Bone marrow (tissue), 2 donors: ENCODE measurements around the gene ZSWIM8.
"Not testable (repeated sequence)": the region's sequence is repeated elsewhere in the genome, so short reads cannot be mapped to it uniquely, and the experiment has no call there.

Source experiments
- DNase-seq, 2 donors: peaks; one replicate each; lab custom pipeline; 2025; lab: John Stamatoyannopoulos, UW

The ZSWIM8 gene

DNA sequence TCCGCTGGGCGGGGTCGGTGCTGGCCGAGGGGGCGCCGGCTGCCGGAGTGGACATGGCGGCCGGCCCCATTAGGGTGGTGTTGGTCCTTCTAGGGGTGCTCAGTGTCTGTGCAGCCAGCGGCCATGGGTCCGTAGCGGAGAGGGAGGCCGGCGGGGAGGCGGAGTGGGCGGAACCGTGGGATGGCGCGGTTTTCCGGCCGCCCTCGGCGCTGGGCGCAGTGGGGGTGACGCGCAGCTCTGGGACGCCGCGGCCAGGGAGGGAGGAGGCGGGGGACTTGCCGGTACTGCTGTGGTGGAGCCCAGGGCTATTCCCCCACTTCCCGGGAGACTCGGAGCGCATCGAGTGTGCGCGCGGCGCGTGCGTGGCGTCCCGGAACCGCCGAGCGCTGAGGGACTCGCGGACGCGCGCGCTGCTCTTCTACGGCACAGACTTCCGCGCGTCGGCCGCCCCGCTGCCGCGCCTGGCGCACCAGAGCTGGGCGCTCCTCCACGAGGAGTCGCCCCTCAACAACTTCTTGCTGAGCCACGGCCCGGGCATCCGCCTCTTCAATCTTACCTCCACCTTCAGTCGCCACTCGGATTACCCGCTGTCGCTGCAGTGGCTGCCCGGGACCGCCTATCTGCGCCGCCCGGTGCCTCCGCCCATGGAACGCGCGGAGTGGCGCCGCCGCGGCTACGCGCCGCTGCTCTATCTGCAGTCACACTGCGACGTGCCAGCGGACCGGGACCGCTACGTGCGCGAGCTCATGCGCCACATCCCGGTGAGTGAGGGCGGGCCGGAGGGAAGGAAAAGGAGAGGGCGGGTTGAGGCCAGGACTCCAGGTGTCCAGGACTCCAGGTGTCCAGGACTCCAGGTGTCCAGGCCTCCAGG is 12.9 kb upstream of the ZSWIM8 start:
- DNase-seq: peak; percentile 38 to 76

DNA sequence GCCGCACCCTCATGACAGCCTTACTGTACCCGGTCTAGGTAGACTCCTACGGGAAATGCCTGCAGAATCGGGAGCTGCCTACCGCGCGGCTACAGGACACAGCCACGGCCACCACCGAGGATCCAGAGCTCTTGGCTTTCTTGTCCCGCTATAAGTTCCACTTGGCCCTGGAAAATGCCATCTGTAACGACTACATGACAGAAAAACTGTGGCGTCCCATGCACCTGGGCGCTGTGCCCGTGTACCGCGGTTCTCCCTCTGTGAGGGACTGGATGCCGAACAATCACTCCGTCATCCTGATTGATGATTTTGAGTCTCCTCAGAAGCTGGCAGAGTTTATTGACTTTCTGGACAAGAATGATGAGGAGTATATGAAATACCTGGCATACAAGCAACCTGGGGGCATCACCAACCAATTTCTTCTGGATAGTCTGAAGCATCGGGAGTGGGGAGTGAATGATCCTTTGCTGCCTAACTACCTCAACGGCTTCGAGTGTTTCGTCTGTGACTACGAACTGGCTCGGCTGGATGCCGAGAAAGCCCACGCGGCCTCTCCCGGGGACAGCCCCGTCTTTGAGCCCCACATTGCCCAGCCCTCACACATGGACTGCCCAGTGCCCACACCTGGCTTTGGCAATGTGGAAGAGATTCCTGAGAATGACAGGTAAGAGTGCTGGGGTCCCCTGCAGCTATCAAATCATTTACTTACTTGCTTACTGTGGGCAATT is 12.1 kb upstream of the ZSWIM8 start:
- peak in 1 of 2 donors; percentile 39 for DNase-seq

DNA sequence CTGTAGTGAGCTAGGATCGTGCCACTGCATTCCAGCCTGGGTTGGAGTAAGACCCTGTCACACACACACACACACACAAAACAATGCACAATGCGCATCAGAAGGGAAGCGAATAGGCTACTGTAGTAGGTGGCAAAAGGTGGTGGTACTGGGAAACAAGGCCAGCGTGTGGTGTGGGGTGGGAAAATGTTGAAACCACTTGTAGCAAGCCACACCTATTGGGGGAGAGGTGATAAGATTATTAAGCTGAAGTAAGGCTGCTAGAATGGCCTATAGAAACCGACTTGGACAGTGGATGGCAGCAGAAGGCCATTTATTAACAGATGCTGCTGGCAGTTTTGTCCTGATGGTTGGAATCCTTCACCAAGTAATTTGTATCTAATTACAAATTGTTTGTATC is 10.8 kb upstream of the ZSWIM8 start:
- no peak for DNase-seq

DNA sequence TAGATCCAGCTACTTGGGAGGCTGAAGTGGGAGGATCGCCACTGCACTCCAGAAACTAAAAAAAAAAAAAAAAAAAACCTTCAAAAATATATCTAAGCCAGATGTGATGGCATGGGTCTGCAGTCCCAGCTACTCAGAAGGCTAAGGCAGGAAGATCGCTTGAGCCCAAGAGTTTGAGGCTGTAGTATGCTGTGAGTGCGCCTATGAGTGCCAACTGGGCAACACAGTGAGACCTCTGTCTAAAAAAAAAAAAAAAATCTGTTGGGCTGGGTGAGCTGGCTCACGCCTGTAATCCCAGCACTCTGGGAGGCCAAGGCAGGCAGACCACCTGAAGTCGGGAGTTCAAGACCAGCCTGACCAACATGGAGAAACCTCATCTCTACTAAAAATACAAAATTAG is 6.4 kb upstream of the ZSWIM8 start:
- DNase-seq: no peak

DNA sequence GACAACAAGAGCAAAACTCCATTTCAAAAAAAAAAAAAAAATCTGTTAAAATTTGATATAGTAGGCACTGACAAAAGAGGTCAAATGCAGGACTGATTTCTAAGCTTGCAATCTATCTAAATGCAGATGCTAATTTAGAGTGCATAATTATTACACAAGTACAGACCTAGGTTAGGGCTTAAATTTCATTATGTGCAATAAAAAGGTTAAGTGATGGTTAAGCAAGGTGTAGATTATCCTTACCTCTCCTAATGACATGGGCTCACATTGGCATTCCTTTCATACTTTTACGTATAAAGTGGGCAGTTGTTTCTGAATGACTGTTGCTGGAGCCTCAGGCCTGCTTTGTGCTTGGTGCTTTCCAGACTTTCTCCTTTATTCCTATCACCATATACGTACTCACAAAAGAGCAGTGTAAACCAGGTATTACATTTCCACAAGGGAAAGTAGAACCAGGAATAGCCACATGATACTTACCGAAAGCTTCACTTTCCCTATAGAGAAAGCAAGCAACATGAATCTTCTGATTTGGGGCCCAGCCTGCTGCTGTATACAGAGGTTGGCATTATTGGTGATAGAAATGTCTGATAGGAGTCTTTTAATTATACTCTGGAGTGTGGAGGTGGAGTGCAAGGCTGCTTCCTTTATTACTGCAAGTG is 5.7 kb upstream of the ZSWIM8 start:
- no peak for DNase-seq

DNA sequence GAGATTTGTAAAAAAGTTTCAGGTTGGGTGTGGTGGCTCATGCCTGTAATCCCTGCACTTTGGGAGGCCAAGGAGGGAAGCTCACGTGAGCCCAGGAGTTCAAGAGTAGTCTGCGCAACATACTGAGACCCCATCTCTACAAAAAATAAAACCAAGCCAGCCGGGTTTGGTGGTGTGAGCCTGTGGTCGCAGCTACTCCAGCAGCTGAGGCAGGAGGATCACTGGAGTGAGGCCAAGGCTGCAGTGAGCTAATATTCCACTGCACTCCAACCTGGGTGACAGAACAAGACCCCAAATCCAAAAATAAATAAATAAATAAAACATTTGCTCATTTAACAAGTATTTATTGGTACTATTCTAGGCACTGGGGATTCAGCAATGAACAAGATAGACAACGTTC is 5.1 kb upstream of the ZSWIM8 start:
- DNase-seq: no peak

DNA sequence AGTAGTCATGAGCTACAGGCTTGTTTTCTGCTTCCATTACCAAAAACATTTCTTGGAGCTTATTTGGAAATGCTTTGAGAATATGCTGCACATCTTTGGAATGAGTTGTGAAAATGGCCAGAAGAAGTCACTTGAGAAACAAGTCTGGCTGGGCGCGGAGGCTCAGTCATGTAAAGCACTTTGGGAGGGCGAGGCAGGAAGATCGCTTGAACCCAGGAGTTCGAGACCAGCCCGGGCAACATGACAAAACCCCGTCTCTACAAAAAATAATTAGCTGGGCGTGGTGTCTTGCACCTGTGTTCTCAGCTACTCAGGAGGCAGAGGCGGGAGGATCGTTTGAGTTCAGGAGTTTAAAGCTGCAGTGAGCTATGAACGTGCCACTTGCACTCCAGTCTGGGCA is 4.4 kb upstream of the ZSWIM8 start:
- DNase-seq: no peak

DNA sequence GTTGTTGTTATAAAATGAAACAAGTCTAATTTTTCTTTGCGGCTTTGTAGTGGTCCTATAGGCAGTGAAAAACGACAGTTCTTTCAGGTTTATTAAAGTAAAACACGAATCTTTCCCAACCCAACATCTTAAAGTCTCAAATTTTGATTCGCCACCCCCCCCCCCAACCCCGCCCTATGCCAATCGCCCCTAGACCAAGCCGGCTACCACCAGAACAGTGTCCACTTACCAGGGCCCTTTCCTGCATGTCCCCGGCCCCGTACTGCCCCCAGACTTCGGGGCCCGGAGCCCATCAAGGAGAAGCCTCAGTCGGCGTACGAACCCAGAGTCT is 3.9 kb upstream of the ZSWIM8 start:
- no peak for DNase-seq

DNA sequence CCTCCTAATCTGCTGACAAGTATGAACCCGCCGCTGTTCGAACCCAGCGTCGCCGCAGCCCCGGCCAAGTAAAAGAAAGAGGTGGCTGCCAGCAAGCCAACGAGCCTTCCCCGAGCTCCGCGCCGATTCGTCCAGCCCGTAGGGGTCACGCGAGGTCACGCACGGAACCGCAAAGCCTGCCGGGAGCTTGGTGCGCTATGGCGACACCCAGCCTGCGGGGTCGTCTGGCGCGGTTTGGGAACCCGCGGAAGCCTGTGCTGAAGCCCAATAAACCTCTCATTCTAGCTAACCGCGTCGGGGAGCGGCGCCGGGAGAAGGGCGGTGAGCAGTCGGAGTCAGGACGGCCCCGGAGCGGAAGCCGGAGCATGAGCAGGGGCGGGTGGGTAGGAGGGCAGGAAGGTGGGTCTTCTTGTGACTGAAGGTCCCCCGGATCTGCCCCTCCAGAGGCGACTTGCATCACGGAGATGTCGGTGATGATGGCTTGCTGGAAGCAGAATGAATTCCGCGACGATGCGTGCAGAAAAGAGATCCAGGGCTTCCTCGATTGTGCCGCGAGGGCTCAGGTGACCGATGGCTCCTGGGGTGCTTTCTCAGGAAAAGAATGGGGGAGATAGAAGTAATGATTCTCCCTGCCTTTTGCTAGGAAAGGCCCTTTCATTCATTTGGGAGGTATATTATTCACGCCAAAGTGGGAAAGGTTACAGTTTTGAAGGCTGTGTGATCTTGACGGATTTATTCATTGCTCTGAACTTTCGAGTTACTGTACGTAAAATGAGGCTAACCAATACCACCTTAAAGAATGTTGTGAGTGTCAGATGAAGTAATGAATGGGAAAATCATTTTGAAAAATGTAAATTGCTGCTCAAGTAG is 3.3 kb upstream of the ZSWIM8 start, which contains the start of gene CHCHD1:
Gene CHCHD1, plus strand, starts transcription at position 170 of the 870 bp plus-strand sequence. Its CDS starts 28 bp downstream, at position 198.
- DNase-seq: peak; percentile 53 to 67

DNA sequence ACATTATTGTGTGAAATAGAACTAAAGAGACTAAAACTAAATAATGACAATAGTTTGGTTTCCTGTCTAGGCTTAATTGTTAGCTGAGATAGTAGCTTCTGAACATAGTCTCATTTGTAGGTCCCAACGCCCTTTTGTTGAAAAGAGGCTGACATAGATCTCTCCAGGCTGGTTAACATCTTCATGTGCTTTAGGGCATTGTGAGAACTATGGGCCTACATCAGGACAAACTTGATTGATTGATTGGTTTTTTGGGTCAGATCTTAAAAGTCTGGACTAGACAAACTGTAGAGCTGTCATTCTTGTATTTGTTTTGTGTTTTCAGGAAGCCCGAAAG is 2.7 kb upstream of the ZSWIM8 start:
- no peak for DNase-seq

DNA sequence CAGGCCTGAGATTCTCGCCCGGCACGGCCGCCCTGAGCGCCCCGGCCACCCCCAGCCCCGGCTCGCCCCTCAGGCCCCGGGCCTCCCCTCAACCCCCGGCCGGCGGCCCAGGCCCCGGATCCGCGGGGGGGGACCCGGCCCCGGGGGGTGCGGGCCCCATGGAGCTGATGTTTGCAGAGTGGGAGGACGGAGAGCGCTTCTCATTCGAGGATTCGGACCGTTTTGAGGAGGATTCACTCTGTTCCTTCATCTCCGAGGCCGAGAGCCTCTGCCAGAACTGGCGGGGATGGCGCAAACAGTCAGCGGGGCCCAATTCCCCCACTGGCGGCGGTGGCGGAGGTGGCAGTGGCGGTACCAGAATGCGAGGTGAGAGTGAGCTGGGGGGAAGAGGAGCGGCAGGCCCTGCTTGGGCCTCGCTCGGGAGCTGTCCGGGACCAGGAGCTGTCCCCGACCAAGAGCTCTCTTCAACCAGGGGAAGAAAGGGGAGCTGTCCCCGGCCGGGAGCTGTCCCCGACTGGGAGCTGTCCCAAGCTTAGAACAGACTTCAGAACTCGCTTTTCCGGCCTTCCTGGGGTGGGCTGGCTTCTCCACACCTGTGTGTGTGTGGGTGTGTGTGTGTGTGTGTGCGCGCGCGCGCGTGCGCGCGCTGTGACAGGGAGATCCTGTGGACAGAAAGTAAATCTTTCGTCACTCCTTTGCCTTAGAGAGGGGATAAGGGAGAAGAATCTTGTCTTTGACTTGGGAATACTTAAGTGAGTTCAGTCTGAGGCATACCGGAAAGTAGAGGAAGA is 510 bp downstream of the ZSWIM8 start:
- peak in 1 of 2 donors; percentile 39 for DNase-seq

DNA sequence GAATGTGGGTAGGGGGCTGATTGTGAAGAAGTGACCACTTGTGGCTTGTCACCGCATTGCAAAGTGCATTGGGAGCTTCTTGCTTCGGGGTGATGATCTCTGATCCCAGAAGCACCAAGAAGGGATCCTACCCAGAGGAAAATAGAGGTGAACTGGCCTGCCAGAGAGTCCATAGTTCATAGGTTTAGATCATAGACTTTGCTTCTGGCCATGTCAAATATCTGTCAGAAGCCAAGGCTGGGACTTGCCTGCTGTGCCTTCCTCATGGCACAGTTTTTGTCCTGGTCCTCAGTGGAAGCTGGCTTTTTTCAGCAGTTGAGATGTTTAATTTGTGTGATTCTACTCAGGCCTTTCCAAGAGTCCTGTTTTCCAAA is 1.1 kb downstream of the ZSWIM8 start:
- DNase-seq: no peak

DNA sequence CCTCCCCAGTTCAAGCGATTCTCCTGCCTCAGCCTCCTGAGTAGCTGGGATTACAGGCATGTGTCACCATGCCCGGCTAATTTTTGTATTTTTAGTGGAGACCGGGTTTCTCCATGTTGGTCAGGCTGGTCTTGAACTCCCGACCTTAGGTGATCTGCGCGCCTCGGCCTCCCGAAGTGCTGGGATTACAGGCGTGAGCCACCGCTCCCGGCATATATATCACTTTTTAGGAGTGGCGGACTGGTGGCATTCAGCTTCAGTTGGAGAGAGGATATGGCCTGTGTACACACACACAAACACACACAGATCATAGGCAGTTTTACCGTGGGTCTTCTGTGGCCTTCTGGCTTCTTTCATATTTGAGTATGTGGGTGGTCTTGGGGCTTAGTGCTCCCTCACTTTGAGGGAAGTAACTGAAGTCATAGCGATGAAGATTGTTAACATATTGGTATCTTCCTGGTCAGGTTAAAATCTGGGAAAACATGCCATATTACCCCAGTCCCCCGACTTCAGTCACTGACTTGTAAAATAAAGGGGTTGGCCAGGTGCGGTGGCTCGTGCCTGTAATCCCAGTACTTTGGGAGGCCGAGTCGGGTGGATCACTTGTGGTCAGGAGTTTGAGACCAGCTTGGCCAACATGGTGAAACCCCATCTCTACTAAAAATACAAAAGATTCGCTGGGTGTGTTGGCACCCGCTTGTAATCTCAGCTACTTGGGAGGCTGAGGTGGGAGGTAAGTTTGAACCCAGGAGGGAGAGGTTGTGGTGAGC is 1.8 kb downstream of the ZSWIM8 start:
- DNase-seq: not testable (repeated sequence)

DNA sequence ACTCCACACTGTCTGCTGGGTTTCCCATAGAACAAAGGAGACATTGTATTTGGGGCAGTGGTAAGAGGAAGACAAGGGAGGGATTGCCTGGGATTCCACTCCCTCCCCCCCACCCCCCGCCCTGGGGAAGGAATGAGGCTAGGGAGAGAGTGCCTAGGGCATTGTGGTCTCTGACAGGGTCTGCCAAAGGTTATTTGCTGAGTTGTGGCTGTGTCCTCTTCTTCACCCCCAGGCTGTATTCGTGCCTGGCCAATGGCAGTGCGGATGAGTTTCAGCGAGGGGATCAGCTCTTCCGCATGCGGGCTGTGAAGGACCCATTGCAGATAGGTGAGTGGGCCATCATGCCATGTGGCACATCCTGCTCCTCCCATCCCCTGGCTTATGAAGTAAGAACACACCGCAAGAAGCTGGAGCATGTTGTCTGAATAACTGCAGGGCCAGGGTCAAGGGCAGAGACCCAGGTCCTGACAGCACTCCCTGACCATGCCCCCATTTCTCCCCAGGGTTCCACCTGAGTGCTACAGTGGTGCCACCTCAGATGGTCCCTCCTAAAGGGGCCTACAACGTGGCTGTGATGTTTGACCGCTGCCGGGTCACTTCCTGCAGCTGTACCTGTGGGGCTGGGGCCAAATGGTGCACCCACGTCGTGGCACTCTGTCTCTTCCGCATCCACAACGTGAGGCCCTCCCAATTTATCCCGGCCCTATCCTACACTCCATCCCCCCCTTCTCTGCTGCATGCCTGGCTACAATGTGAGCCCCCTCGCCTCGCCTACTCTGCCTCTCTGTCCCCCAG is 3.7 kb downstream of the ZSWIM8 start:
- DNase-seq: no peak

DNA sequence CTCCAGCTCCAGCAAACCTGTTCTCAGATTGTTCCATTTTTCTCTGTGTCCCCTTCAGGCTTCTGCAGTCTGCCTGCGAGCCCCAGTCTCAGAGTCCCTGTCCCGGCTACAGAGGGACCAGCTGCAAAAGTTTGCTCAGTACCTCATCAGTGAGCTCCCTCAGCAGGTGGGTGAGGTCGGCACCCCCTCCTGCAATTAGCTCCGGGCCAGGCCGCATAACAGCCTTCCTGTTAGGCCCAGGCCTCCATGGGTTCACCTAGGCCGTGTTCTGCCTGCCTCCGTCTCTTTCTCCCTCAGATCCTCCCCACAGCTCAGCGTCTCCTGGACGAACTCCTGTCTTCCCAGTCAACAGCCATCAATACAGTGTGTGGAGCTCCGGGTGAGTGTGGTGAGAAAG is 4.3 kb downstream of the ZSWIM8 start:
- DNase-seq: no peak

DNA sequence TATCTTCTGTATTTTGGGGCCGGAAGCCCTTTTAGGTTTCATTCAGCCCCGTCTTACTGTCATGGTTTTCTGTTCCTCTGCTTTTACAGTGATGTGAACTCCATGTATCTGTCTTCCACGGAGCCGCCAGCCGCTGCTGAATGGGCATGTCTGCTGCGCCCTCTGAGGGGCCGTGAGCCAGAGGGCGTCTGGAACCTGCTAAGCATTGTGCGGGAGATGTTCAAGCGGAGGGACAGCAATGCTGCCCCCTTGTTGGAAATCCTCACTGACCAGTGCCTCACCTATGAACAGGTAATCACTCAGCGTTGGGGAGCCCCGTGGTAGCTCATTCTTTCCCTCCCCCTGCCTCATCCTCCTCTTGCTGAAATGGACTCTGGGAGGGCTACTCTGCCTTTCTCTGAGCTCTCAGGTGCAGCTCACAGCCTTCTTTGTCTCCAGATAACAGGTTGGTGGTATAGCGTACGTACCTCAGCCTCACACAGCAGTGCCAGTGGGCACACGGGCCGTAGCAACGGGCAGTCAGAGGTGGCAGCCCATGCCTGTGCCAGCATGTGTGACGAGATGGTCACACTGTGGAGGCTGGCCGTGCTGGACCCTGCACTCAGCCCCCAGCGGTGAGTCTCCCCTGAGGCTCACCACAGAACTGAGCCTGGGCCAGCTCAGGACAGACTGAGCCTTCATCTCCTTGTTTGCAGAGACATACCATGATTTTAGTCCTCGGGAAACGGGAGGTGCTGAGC is 5.7 kb downstream of the ZSWIM8 start:
- no peak for DNase-seq

DNA sequence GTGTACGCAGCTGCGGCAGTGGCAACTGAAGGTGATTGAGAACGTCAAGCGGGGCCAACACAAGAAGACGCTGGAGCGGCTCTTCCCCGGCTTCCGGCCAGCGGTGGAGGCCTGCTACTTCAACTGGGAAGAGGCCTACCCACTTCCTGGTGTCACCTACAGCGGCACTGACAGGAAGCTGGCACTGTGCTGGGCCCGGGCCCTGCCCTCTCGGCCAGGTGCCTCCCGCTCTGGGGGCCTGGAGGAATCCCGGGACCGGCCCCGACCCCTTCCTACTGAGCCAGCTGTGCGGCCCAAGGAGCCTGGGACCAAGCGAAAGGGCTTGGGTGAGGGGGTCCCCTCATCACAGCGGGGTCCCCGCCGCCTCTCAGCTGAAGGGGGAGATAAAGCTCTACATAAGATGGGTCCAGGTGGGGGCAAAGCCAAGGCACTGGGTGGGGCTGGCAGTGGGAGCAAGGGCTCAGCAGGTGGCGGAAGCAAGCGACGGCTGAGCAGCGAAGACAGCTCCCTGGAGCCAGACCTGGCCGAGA is 6.5 kb downstream of the ZSWIM8 start:
- no peak for DNase-seq

DNA sequence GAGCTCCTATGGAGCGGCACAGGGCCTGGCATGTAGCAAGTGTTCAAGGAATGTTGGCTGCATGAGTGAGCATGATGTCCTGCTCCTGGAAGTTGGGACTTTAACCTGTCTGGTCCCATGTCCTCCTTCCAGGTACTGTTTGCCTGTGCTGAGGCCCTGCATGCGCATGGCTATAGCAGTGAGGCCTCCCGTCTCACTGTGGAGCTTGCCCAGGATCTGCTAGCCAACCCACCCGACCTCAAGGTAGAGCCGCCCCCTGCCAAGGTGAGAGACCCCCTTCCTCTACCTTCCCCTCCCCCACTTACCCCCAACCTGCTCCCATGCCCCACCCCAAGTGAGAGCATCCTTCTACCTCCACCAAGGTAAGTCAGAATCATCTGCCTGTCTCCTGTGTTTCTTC is 8.1 kb downstream of the ZSWIM8 start:
- DNase-seq: no peak

DNA sequence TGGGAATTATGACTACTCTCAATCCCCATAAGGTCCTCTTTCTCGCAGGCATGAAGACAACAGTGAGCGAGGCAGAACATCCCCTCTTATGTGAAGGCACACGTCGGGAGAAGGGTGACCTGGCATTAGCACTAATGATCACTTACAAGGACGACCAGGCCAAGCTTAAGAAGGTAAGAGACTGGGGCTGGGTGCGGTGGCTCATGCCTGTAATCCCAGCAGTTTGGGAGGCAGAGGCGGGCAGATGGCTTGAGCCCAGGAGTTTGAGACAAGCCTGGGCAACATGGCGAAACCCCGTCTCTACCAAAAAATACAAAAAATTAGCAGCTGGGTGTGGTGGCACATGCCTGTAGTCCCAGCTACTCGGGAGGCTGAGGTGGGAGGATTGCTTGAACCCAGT is 10.1 kb downstream of the ZSWIM8 start:
- not testable (repeated sequence) for DNase-seq
